Heart left ventricle (tissue), 16 donors: ENCODE results near the gene CTU2. TPM values are rescaled to one million over a fixed set of nuclear protein-coding genes. Genes with fewer than 3 reads are reported as not detected.

ENCODE experiments used
- ATAC-seq, 4 donors: fragments of 200-7000 bp; cut with Tn5 transposase; one replicate each; pipeline ENCODE4 v1.9.1; 2020 to 2022; ENCODE audit warnings: moderate library complexity in 4 of 4, mild to moderate bottlenecking in 3 of 4, moderate number of reproducible peaks in 1 of 4
- DNase-seq, 5 donors: peaks; one replicate each; pipeline ENCODE4 v3.0.0-alpha.2; 2020
- H3K27ac ChIP-seq, 12 donors: fragments of 200-600 bp; sonication (generic) in 4 of 12; one replicate each; pipeline versions ENCODE4 v1.5.0 to v1.8.0; 2016 to 2022; ENCODE audit warnings: mild to moderate bottlenecking in 2 of 12
- H3K27me3 ChIP-seq, 9 donors: fragments of 200-600 bp; sonication (generic) in 2 of 9; one replicate each; pipeline versions ENCODE4 v1.5.1 to v1.8.0; 2016 to 2022; ENCODE audit warnings: mild to moderate bottlenecking in 3 of 9
- H3K36me3 ChIP-seq, 9 donors: fragments of 200-600 bp; sonication (generic) in 2 of 9; one replicate each; pipeline versions ENCODE4 v1.5.0 to v1.8.0; 2018 to 2022; ENCODE audit warnings: mild to moderate bottlenecking in 2 of 9
- H3K4me1 ChIP-seq, 12 donors: fragments of 200-600 bp; sonication (generic) in 4 of 12; one replicate each; pipeline versions ENCODE4 v1.5.0 to v1.8.0; 2016 to 2022; ENCODE audit warnings: mild to moderate bottlenecking in 3 of 12
- H3K4me3 ChIP-seq, 12 donors: fragments of 200-600 bp; sonication (generic) in 4 of 12; one replicate each; pipeline versions ENCODE4 v1.5.0 to v1.8.0; 2017 to 2022; ENCODE audit warnings: mild to moderate bottlenecking in 9 of 12, moderate library complexity in 4 of 12
- H3K9me3 ChIP-seq, 12 donors: fragments of 200-600 bp; sonication (generic) in 4 of 12; one replicate each; pipeline versions ENCODE4 v1.5.0 to v1.8.0; 2016 to 2022; ENCODE audit warnings: mild to moderate bottlenecking in 1 of 12
- CTCF ChIP-seq, 12 donors: fragments of 200-600 bp; sonication (generic) in 4 of 12; IDR thresholded peaks; one replicate each; pipeline versions ENCODE4 v1.5.0 to v1.8.0; 2018 to 2022; ENCODE audit warnings: antibody characterized with exemption in 12 of 12, mild to moderate bottlenecking in 5 of 12
- POLR2A ChIP-seq, 2 donors: fragments of 450-650 bp; IDR thresholded peaks; one replicate each; pipeline ENCODE4 v1.6.1; 2017; ENCODE audit warnings: antibody characterized with exemption in 2 of 2, mild to moderate bottlenecking in 2 of 2, moderate library complexity in 2 of 2
- WGBS, 4 donors: extraction: QIAGEN DNeasy Blood & Tissue Kit in 2 of 4; methylation state at CpG; one replicate each; pipeline versions ENCODE4 v1.1.5 to v1.1.7; 2013 to 2018; 5-methylcytosine and 5-hydroxymethylcytosine counted together
- intact Hi-C, 10 donors: fragments of 100-400 bp; cut with DNase I; formaldehyde crosslinking; loops; one replicate each; pipeline versions ENCODE4 v1.11.1 to v1.14.2; 2022
- polyA plus RNA-seq, 2 donors: library from polyadenylated mRNA; stranded (reverse); fragments of 200-250 nt; gene quantifications; one replicate each; pipeline ENCODE4 v1.2.3, GENCODE V29; 2013
- total RNA-seq, 9 donors: library from RNA; depleted of rRNA in 2 of 9; stranded (reverse); fragments of >200 nt in 2 of 9; fragmentation: NEBNext Ultra II Directional in 3 of 9; extraction: Animal tissue kit (Norgen Biotek cat#: 25700) in 3 of 9; gene quantifications; one replicate each; pipeline versions ENCODE4 v1.1.0 to v1.2.4, GENCODE V29; 2016 to 2023
- donor health status: ischemic (EF 13 %, LVEDD 7.1; RV severe dilation, severe dysfunction).
- donor health status: healthy with polysubstance abuse.
- donor health status: DM: no; HTN: yes; CAD: no.
- donor health status: DM: no; HTN: no; CAD: no.
- donor health status: ischemic (EF 25% LVEDD 6.9; RV normal size, moderate dysfunction).
- donor health status: ischemic (EF 25% LVEDD 5.7; RV mildly dilated, moderate dysfunction).
- donor health status: healthy.
- donor health status: DM: yes; HTN: yes; CAD: no.
- donor health status: ischemic (EF 35%, LVEDD 5.7; RV mildly dilated, moderate dysfunction).
- donor health status: nonischemic (EF 11% LVEDD 7.7; RV severe dilation, severe dysfunction).
- donor health status: DM: yes; HTN: yes; CAD: no.
- donor health status: PGD.
- donor health status: ischemic (EF 29% LVEDD 5.4; RV normal size, mild dysfunction).
- donor health status: nonischemic (EF 23%, LVEDD 6.1; RV moderate dilation, normal function).

The CTU2 gene
- total and polyA plus RNA-seq, 11 donors: 6.5 to 20.8 (median 13.0) TPM

- no peak for TF ChIP-seq POLR2A (IDR thresholded peaks at IDR 0.05)
- TF ChIP-seq CTCF (IDR thresholded peaks at IDR 0.05): no peak
- Histone ChIP-seq H3K36me3 (peaks cover 0 to 29% (median 23%) of the 10 kb centered on the region in 9 donors), H3K4me3 (no peak overlapping the region), H3K4me1 (peaks cover 0 to 19% (median 0%) of the 10 kb centered on the region in 12 donors), H3K27ac (no peak overlapping the region), H3K27me3 (peaks cover 0 to 30% (median 5%) of the 10 kb centered on the region in 9 donors), H3K9me3 (no peaks in the 10 kb centered on the region)
- no peak for DNase-seq
- 91 to 97% (median 92%) methylated on average over 13 to 39 of the region's 39 CpGs for WGBS, 4 donors
- intact Hi-C loops: no loop called here
- ATAC-seq: no peak
Observed at GRCh38 chr16:88693420-88694177, 12.7 kb upstream of the CTU2 start.

DNA sequence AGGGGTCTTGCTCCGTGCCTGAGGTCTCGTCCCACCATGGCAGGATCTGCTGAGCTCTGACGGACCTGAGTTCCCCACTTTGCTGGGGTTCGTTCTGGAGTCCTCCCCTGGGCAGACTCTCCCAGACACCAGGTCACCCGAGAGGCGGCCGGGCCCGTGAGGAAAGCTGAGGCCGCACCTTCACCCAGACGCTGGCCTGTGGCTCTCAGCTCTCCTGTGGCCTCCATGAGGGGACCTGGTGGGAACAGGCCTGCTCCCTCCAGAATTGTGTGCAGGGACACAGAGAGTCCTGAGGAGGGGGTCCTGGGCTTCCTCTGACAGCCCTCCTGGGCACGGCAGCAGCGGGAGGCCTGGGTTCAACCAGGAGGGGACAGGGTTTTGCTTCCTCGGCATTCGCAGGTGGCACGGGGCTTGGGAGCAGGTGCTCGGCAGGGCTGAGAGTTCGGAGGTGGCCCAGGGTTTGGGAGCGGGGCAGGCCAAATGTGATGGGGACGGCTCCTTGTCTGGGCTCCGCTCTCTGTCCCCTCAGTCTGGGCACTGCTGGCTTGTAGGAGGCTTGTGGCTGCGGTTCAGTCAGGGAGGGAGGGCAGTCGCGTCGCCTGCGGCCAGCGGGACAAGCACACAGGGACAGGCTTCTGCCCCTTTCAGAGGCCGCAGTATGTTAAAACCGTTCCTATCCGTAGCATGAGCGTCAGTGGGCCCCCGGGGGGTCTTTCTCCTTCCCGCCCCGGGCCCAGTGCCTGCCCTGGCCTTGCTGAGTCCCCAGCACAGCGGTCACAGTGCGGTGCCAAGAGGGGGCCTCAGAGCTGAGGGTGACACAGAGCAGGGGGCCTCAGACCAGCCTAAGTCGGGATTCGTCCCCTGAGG lies 11.8 kb upstream of the CTU2 start:
- peaks cover 0 to 36% (median 31%) of the 10 kb centered on the region in 9 donors for H3K36me3 ChIP-seq
- TF ChIP-seq CTCF (IDR thresholded peaks at IDR 0.05): no peak
- TF ChIP-seq POLR2A (IDR thresholded peaks at IDR 0.05): no peak
- H3K4me1 ChIP-seq: peaks cover 0 to 24% (median 0%) of the 10 kb centered on the region in 12 donors
- ATAC-seq (no peak), DNase-seq (no peak)
- H3K4me3 ChIP-seq: no peak overlapping the region
- no peaks in the 10 kb centered on the region for H3K9me3 ChIP-seq
- peaks cover 0 to 22% (median under 1%) of the 10 kb centered on the region in 9 donors for H3K27me3 ChIP-seq
- WGBS, 4 donors: 87 to 92% (median 89%) methylated on average over 35 to 37 of the region's 37 CpGs
- no peak overlapping the region for H3K27ac ChIP-seq
- intact Hi-C loops: loop anchor here in 1 of 10 donors (5.0 kb wide), 1 partner anchor 102 kb away; no protein-coding TSS in a partner anchor

DNA sequence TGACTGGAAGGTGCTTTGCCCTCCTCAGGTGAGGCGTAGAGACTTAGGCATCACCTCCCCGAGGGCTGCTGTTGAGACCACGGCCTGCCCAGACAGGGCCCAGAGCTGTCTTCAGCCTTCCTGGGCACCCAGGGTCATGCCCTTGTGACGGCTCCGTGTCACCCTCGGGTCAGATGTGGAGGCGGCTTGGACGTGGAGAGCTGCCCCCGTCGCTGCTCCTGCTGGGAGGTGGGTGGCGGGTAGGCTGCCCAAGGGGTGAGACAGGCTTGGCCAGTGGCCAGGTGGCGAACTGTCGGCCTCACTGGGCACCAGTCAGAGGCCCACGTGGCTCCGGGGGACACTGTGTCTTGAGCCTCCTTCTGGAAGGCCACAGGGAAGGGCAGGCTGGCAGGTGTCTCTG lies 11.1 kb upstream of the CTU2 start:
- no peak overlapping the region for H3K27ac ChIP-seq
- peaks cover 0 to 16% (median 0%) of the 10 kb centered on the region in 9 donors for H3K27me3 ChIP-seq
- H3K9me3 ChIP-seq: no peaks in the 10 kb centered on the region
- peaks cover 0 to 31% (median 2%) of the 10 kb centered on the region in 12 donors for H3K4me1 ChIP-seq
- ATAC-seq (no peak), DNase-seq (no peak)
- no peak overlapping the region for H3K4me3 ChIP-seq
- peaks cover 0 to 43% (median 38%) of the 10 kb centered on the region in 9 donors for H3K36me3 ChIP-seq
- intact Hi-C loops: loop anchor here in 1 of 10 donors (5.0 kb wide), 1 partner anchor 103 kb away; no protein-coding TSS in a partner anchor
- 78 to 85% (median 82%) methylated on average over 9 to 15 of the region's 15 CpGs for WGBS, 4 donors
- no peak for TF ChIP-seq CTCF (IDR thresholded peaks at IDR 0.05)

DNA sequence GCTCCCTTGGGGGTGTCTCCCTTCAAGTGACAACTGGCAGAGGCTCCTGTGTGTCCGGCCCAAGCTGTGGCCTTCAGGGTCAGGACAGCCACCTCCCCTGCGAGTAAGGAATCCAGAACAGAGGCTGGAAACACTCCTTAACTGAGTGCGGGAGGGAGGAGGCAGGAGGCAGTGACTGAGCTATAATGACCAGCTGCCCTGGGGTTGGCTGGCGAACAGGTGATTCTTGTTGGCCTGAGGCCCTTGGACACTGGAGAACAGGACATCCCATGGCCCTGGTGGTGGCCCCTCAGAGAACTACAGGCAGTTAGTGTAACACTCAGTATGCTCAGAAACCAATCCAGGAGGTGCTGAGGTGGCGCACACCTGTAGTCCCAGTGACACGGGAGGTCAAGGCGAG lies 10.6 kb upstream of the CTU2 start:
- no peak for ATAC-seq
- intact Hi-C loops: loop anchor here in 1 of 10 donors (5.0 kb wide), 1 partner anchor 103 kb away; no protein-coding TSS in a partner anchor
- whole genome bisulfite sequencing, 4 donors: 94 to 96% (median 95%) methylated on average over 6 to 7 of the region's 7 CpGs
- Histone ChIP-seq H3K36me3 (peaks cover 0 to 47% (median 39%) of the 10 kb centered on the region in 9 donors), H3K27me3 (peaks cover 0 to 10% (median 0%) of the 10 kb centered on the region in 9 donors), H3K4me1 (peaks cover 0 to 37% (median 7%) of the 10 kb centered on the region in 12 donors), H3K27ac (no peak overlapping the region), H3K9me3 (no peaks in the 10 kb centered on the region), H3K4me3 (no peak overlapping the region)
- DNase-seq: no peak
- no peak for TF ChIP-seq CTCF (IDR thresholded peaks at IDR 0.05)
- no peak for TF ChIP-seq POLR2A (IDR thresholded peaks at IDR 0.05)
